MM.1S (cell line): ENCODE results near the gene TMEM156.

ENCODE experiments used
- DNase-seq: peaks from one replicate; pipeline ENCODE4 v3.0.0-alpha.2; 2015
- H2AFZ ChIP-seq: fragments of 300-600 bp; sonication (generic); 2 replicates; pipeline ENCODE4 v1.6.0; 2016; ENCODE audit warnings: antibody characterized with exemption, low read length
- H3F3A ChIP-seq: fragments of 300-600 bp; sonication (generic); 2 replicates; pipeline ENCODE4 v1.6.1; 2016; ENCODE audit warnings: mild to moderate bottlenecking, antibody characterized with exemption, low read length, moderate library complexity, mixed read lengths; ENCODE audit not compliant: insufficient read depth
- H3K27ac ChIP-seq: fragments of 300-600 bp; sonication (generic); 2 replicates; pipeline ENCODE4 v1.5.1; 2016; ENCODE audit warnings: mild to moderate bottlenecking, low read length
- H3K27me3 ChIP-seq: fragments of 300-600 bp; sonication (generic); replicated peaks from 2 replicates; pipeline ENCODE4 v1.6.0; 2016; ENCODE audit warnings: low read length; ENCODE audit not compliant: insufficient read depth
- H3K36me3 ChIP-seq: fragments of 300-600 bp; sonication (generic); replicated peaks from 2 replicates; pipeline ENCODE4 v1.6.1; 2016; ENCODE audit warnings: mild to moderate bottlenecking, low read length, mixed read lengths; ENCODE audit not compliant: insufficient read depth
- H3K4me1 ChIP-seq: fragments of 300-600 bp; sonication (generic); 2 replicates; pipeline ENCODE4 v1.6.1; 2016; ENCODE audit warnings: low read length, mixed read lengths
- H3K4me2 ChIP-seq: fragments of 300-600 bp; sonication (generic); 2 replicates; pipeline ENCODE4 v1.6.0; 2016; ENCODE audit warnings: low read depth, low read length
- H3K4me3 ChIP-seq: fragments of 300-600 bp; sonication (generic); 2 replicates; pipeline ENCODE4 v1.5.1; 2016; ENCODE audit warnings: low read length, mixed read lengths
- H3K79me2 ChIP-seq: fragments of 300-600 bp; sonication (generic); 2 replicates; pipeline ENCODE4 v1.6.1; 2016; ENCODE audit warnings: mixed run types, low read length, mixed read lengths
- H3K9ac ChIP-seq: fragments of 300-600 bp; sonication (generic); 2 replicates; pipeline ENCODE4 v1.6.1; 2016; ENCODE audit warnings: low read length, mixed read lengths
- H3K9me2 ChIP-seq: fragments of 300-600 bp; sonication (generic); replicated peaks from 2 replicates; pipeline ENCODE4 v1.6.1; 2016; ENCODE audit warnings: mild to moderate bottlenecking, low read length, mixed read lengths; ENCODE audit not compliant: insufficient read depth
- H3K9me3 ChIP-seq: fragments of 300-600 bp; sonication (generic); replicated peaks from 2 replicates; pipeline ENCODE4 v1.6.1; 2016; ENCODE audit warnings: mild to moderate bottlenecking, low read length, mixed read lengths; ENCODE audit not compliant: insufficient read depth
- H4K20me1 ChIP-seq: fragments of 300-600 bp; sonication (generic); 2 replicates; pipeline ENCODE4 v1.6.1; 2016; ENCODE audit warnings: mild to moderate bottlenecking, low read length, moderate library complexity, mixed read lengths; ENCODE audit not compliant: insufficient read depth
- EZH2 ChIP-seq: fragments of 300-600 bp; sonication (generic); optimal IDR thresholded peaks from 2 replicates; pipeline ENCODE3; 2017; ENCODE audit warnings: low read depth, mild to moderate bottlenecking, antibody characterized with exemption, low read length, mixed read lengths
- EZH2phosphoT487 ChIP-seq: fragments of 300-600 bp; sonication (generic); IDR thresholded peaks from 2 replicates; pipeline ENCODE4 v1.6.1; 2018; ENCODE audit warnings: antibody characterized with exemption, low read length
- TF ChIP-seq, protein P1 (sequence below): fragments of 300-600 bp; sonication (generic); IDR thresholded peaks from 2 replicates; pipeline ENCODE4 v1.5.1; 2016; ENCODE audit warnings: antibody characterized with exemption, low read length, mixed read lengths

TMEM156 gene

DNA sequence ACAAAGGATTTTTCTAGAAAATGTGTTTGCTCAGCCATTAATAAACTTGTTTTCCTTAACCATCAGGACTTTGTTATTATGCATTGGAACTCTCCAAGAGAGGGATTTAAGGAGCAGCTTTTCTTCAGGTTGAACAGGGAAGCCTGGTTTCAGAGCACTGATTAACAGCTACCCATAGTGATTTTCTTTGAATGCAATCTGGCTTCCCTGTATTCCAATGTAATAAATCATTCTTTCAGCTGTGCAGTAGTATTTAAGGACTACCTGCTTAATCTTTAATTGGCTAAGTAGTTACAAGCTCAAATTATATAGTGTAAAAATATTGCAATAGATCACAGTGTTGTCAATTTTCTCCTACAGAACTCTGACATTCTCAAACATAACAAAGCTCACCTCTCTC is 77.5 kb downstream of the TMEM156 start:
- Histone ChIP-seq H3K4me1 (peaks cover 18% of the 10 kb centered on the region), H2AFZ (no peak overlapping the region), H3K9me2 (no peaks in the 10 kb centered on the region), H3K79me2 (no peaks in the 10 kb centered on the region), H3K4me3 (no peak overlapping the region), H3K9ac (no peak overlapping the region), H3K27ac (no peak overlapping the region), H3K27me3 (no peaks in the 10 kb centered on the region), H3K4me2 (no peak overlapping the region), H3F3A (no peaks in the 10 kb centered on the region; the same call in 1 of the 2 replicates), H4K20me1 (no peaks in the 10 kb centered on the region), H3K9me3 (no peaks in the 10 kb centered on the region), H3K36me3 (no peaks in the 10 kb centered on the region)
- no peak for DNase-seq
- no peak for TF ChIP-seq EZH2phosphoT487
- no peak for TF ChIP-seq EZH2
- TF ChIP-seq, protein P1, sequence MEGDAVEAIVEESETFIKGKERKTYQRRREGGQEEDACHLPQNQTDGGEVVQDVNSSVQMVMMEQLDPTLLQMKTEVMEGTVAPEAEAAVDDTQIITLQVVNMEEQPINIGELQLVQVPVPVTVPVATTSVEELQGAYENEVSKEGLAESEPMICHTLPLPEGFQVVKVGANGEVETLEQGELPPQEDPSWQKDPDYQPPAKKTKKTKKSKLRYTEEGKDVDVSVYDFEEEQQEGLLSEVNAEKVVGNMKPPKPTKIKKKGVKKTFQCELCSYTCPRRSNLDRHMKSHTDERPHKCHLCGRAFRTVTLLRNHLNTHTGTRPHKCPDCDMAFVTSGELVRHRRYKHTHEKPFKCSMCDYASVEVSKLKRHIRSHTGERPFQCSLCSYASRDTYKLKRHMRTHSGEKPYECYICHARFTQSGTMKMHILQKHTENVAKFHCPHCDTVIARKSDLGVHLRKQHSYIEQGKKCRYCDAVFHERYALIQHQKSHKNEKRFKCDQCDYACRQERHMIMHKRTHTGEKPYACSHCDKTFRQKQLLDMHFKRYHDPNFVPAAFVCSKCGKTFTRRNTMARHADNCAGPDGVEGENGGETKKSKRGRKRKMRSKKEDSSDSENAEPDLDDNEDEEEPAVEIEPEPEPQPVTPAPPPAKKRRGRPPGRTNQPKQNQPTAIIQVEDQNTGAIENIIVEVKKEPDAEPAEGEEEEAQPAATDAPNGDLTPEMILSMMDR, result no peak

DNA sequence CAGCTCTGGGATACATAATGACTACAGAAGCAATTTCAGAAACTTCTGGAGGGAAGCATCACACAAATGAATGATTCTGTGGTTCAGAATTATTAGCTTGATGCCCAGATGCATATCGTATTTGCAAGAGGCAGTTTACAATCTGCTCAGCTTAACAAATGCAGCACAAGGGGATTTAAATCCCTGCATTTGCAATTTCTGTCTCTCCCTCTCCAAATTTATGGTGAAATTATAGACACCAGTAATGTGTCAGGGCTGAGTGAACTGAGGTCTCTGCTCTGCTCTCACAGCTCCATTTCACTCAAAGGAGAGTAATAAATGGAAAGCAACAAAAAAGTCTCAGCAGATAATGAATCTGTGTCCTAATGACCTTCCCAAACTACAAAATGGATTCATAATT is 80.2 kb downstream of the TMEM156 start:
- Histone ChIP-seq H2AFZ (no peak overlapping the region), H4K20me1 (no peaks in the 10 kb centered on the region), H3K9me3 (no peaks in the 10 kb centered on the region), H3K4me2 (no peak overlapping the region), H3K9ac (no peak overlapping the region), H3K27me3 (no peaks in the 10 kb centered on the region), H3K36me3 (no peaks in the 10 kb centered on the region), H3K79me2 (no peaks in the 10 kb centered on the region), H3K27ac (no peak overlapping the region), H3K4me1 (no peaks in the 10 kb centered on the region), H3F3A (no peaks in the 10 kb centered on the region), H3K9me2 (no peaks in the 10 kb centered on the region), H3K4me3 (no peak overlapping the region)
- no peak for TF ChIP-seq EZH2phosphoT487
- TF ChIP-seq, protein P1, result no peak
- TF ChIP-seq EZH2, result no peak
- DNase-seq, result no peak

DNA sequence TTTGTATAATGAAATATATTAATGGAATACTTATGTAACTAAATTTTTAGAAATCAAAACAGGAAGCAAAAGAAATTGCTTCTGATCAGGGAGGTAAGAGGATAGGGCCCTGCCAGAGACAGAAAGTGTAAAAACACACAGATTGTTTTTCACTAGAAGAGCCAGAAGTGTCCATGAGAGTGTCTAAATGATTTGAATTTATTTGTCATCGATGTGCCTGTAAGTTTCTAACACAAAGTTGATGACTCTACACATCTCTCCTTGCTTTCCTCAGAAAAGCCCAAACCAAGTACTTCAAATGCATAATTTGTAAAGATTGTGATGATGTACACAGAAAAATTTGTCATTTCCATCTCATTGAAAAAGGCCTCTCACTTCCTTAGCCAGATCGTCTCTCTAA is 80.6 kb downstream of the TMEM156 start:
- Histone ChIP-seq H3K36me3 (no peaks in the 10 kb centered on the region), H3K79me2 (no peaks in the 10 kb centered on the region), H3K27ac (no peak overlapping the region), H2AFZ (no peak overlapping the region), H3K27me3 (no peaks in the 10 kb centered on the region), H3K4me3 (no peak overlapping the region), H3K4me1 (no peaks in the 10 kb centered on the region), H4K20me1 (no peaks in the 10 kb centered on the region), H3K9ac (no peak overlapping the region), H3F3A (no peaks in the 10 kb centered on the region), H3K9me3 (no peaks in the 10 kb centered on the region), H3K4me2 (no peak overlapping the region), H3K9me2 (no peaks in the 10 kb centered on the region)
- DNase-seq, result no peak
- TF ChIP-seq EZH2phosphoT487 (no peak), EZH2 (no peak)
- TF ChIP-seq, protein P1, result no peak
